Smooth muscle cell (in vitro differentiated cells): ENCODE measurements around the gene POU6F2. TPM values are rescaled to one million over a fixed set of nuclear protein-coding genes. Genes with fewer than 3 reads are reported as not detected.

ENCODE experiments used
- DNase-seq: peaks from one replicate; lab custom pipeline; 2025; ENCODE audit not compliant: unreplicated experiment; lab: John Stamatoyannopoulos, UW
- H2AFZ ChIP-seq: fragments of 200-600 bp; sonication (generic); 2 replicates; pipeline ENCODE4 v1.6.0; 2016; ENCODE audit warnings: antibody characterized with exemption, low read depth, mild to moderate bottlenecking
- H3F3A ChIP-seq: fragments of 200-600 bp; sonication (generic); 2 replicates; pipeline ENCODE4 v1.6.0; 2017; ENCODE audit warnings: antibody characterized with exemption, low read depth
- H3K27ac ChIP-seq: fragments of 200-600 bp; sonication (generic); 2 replicates; pipeline ENCODE4 v1.5.1; 2016; ENCODE audit warnings: low read depth, mild to moderate bottlenecking
- H3K27me3 ChIP-seq: fragments of 200-600 bp; sonication (generic); 2 replicates; pipeline ENCODE4 v1.6.1; 2016; ENCODE audit warnings: low read depth, mild to moderate bottlenecking
- H3K36me3 ChIP-seq: fragments of 200-600 bp; sonication (generic); 2 replicates; pipeline ENCODE4 v1.5.1; 2016; ENCODE audit warnings: low read depth
- H3K4me1 ChIP-seq: fragments of 200-600 bp; sonication (generic); 2 replicates; pipeline ENCODE4 v1.5.1; 2016; ENCODE audit warnings: low read depth
- H3K4me2 ChIP-seq: fragments of 200-600 bp; sonication (generic); 2 replicates; pipeline ENCODE4 v1.6.0; 2016; ENCODE audit warnings: mild to moderate bottlenecking
- H3K4me3 ChIP-seq: fragments of 200-600 bp; sonication (generic); 2 replicates; pipeline ENCODE4 v1.5.1; 2016; ENCODE audit warnings: mild to moderate bottlenecking
- H3K79me2 ChIP-seq: fragments of 200-600 bp; sonication (generic); 2 replicates; pipeline ENCODE4 v1.6.0; 2016; ENCODE audit warnings: low read depth, mild to moderate bottlenecking
- H3K9ac ChIP-seq: fragments of 200-600 bp; sonication (generic); 2 replicates; pipeline ENCODE4 v1.6.0; 2016; ENCODE audit warnings: low read depth
- H3K9me3 ChIP-seq: fragments of 200-600 bp; sonication (generic); replicated peaks from 2 replicates; pipeline ENCODE4 v1.5.1; 2016; ENCODE audit warnings: low read depth
- H4K20me1 ChIP-seq: fragments of 200-600 bp; sonication (generic); 2 replicates; pipeline ENCODE4 v1.6.0; 2016; ENCODE audit warnings: low read depth
- WGBS: methylation state at CpG from one replicate; pipeline ENCODE4 v1.1.7; 2016; ENCODE audit warnings: low lambda C conversion rate; 5-methylcytosine and 5-hydroxymethylcytosine counted together
- polyA plus RNA-seq: library from polyadenylated mRNA; unstranded; fragments of >200 nt; fragmentation: Nextera tagmentation; extraction: Ambion mirVana; gene quantifications from 2 replicates; pipeline ENCODE4 v1.2.1, GENCODE V29; 2016
- total RNA-seq: library from RNA; depleted of rRNA; stranded (reverse); fragments of >200 nt; gene quantifications from 2 replicates; pipeline ENCODE4 v1.2.3, GENCODE V29; 2014
- TF ChIP-seq, protein P1 (sequence below): fragments of 200-600 bp; sonication (generic); IDR thresholded peaks from 2 replicates; pipeline ENCODE4 v1.5.1; 2017; ENCODE audit warnings: borderline replicate concordance, mild to moderate bottlenecking, antibody characterized with exemption; ENCODE audit not compliant: insufficient read depth, poor library complexity, severe bottlenecking

Gene POU6F2
- total and polyA plus RNA-seq, 2 experiments from 2014 or later: 1.2 TPM

DNA sequence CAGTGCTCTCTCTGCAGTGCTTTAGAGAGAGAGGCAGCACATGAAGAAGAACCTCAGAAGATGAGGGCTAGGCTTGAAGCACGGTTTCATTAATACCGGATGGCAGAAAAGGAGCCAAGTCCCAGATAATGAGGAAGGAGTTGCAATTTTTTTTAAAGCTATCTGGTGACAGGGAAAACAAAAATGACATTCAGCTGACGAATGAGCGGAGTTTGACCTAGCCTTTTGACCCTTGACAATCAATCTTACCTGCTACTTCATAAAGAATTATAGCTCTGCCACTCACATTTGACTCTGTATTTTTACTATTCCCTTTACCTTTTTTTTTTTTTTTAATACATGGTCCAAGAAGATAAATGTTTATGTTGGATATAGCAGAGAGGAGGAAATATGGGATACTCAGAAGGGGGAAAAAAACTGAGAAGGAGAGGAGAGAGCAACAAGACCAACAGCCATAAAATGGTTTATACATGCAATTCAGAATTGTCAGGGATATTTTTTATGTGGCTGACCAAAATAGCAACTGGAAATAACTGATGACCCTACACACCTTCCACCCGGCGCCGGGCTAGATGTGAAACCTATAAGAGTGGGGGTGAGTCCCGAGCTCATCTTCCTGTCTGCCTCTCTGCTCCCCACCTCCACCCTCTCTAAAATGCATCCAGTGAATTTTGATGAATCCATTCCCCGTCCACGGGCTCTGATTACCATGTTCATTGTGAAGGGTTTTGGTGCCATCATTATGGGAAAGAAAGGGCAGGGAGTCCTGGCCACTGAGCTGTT, 314.1 kb downstream of the POU6F2 start:
- Histone ChIP-seq H4K20me1 (no peaks in the 10 kb centered on the region), H3K9ac (no peak overlapping the region)
- TF ChIP-seq, protein P1, sequence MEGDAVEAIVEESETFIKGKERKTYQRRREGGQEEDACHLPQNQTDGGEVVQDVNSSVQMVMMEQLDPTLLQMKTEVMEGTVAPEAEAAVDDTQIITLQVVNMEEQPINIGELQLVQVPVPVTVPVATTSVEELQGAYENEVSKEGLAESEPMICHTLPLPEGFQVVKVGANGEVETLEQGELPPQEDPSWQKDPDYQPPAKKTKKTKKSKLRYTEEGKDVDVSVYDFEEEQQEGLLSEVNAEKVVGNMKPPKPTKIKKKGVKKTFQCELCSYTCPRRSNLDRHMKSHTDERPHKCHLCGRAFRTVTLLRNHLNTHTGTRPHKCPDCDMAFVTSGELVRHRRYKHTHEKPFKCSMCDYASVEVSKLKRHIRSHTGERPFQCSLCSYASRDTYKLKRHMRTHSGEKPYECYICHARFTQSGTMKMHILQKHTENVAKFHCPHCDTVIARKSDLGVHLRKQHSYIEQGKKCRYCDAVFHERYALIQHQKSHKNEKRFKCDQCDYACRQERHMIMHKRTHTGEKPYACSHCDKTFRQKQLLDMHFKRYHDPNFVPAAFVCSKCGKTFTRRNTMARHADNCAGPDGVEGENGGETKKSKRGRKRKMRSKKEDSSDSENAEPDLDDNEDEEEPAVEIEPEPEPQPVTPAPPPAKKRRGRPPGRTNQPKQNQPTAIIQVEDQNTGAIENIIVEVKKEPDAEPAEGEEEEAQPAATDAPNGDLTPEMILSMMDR: no peak

DNA sequence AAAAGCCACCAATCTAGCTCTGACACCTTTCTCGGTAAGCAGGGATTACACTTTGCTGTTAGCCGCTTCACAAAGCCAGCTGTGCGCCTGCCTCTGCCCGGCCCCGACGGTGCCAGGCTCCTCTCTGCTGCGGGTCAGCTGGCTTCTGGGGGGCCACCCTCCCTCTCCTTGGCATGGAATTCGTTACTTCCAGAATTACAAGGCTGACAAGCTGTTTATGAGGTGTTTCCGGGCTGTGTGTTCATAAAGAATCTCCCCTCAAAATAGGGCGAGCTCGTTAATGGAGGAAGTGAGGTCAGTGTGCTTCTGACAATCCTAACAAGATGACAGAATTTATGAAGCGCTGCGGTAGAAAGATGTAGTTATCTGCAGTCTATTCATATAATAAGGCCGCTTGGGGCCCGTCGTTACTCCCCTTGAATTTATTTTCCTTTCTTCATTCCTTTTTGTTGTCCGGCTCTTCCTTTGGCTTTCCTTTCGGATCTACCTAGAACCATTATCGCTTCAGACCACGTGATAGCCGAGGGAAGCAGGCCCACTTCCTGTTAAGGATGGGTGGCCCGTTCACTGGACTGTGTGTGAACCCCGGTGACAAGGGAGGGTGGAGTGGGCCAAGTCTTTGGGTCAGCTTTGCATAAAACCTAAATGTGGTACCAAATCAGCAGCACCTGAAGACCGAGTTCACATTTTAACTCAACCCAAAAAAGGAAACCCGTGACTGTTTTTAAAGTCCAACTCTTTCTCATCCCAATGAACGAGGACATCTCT, 315.5 kb downstream of the POU6F2 start:
- Histone ChIP-seq H3K4me1 (no peaks in the 10 kb centered on the region), H4K20me1 (no peaks in the 10 kb centered on the region), H3K79me2 (no peaks in the 10 kb centered on the region), H2AFZ (no peak overlapping the region), H3K9ac (no peak overlapping the region), H3F3A (no peaks in the 10 kb centered on the region), H3K9me3 (no peaks in the 10 kb centered on the region), H3K4me3 (no peak overlapping the region), H3K27ac (no peak overlapping the region), H3K27me3 (peaks cover 7% of the 10 kb centered on the region), H3K4me2 (no peak overlapping the region), H3K36me3 (no peaks in the 10 kb centered on the region)
- 68% methylated on average over 26 of the region's 26 CpGs for WGBS
- TF ChIP-seq, protein P1: no peak
- DNase-seq: no peak

More for the DNA sequence above, 314.1 kb downstream of the POU6F2 start:
- H3K4me1 ChIP-seq: no peaks in the 10 kb centered on the region
- H3K27me3 ChIP-seq: peaks cover 7% of the 10 kb centered on the region
- no peaks in the 10 kb centered on the region for H3K9me3 ChIP-seq
- H3K36me3 ChIP-seq: no peaks in the 10 kb centered on the region
- H3K27ac ChIP-seq: no peak overlapping the region
- no peak overlapping the region for H3K4me3 ChIP-seq
- no peak overlapping the region for H2AFZ ChIP-seq
- H3F3A ChIP-seq: no peaks in the 10 kb centered on the region
- WGBS: 92% methylated on average over 10 of the region's 10 CpGs
- no peak for DNase-seq
- H3K4me2 ChIP-seq: no peak overlapping the region
- no peaks in the 10 kb centered on the region for H3K79me2 ChIP-seq

GRCh38 chr7:39294022-39294421, 316.3 kb downstream of the POU6F2 start:
- 98% methylated on average over 4 of the region's 4 CpGs for WGBS
- Histone ChIP-seq H4K20me1 (no peaks in the 10 kb centered on the region), H3K4me1 (no peaks in the 10 kb centered on the region), H3K27ac (no peak overlapping the region), H3K4me3 (no peak overlapping the region), H3K9ac (no peak overlapping the region), H2AFZ (no peak overlapping the region), H3K27me3 (peaks cover 4% of the 10 kb centered on the region), H3K36me3 (no peaks in the 10 kb centered on the region), H3F3A (no peaks in the 10 kb centered on the region), H3K4me2 (no peak overlapping the region), H3K79me2 (no peaks in the 10 kb centered on the region), H3K9me3 (no peaks in the 10 kb centered on the region)
- no peak for DNase-seq
- TF ChIP-seq, protein P1: no peak
